ENCODE results near the gene BAZ2A. TPM values are rescaled to one million over a fixed set of nuclear protein-coding genes. Genes with fewer than 3 reads are reported as not detected.

The BAZ2A gene
- total RNA-seq, 1 donor from 2014 or later, result 37.9 TPM

DNA sequence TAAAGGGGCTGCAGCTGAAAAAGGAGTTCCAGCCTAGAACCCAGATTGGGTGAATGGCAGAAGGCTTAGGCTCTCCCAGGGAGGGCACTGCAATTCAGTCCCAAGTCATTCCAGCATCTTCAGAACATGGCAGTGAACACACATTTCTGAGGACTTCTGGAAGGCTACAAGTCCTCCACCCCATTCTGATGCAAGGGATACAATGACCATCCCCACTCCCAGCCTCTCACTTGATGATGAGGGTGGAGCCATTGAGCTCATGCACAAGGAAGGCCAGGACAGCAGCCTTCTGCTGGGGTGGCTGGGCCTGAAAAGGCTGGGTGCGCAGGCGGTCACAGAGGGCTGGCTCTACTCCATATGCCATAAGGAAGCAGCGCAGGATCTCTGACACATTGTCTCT is 25.8 kb downstream of the BAZ2A start:
- Histone ChIP-seq H3K27me3 (ENCODE audit: control insufficient read depth, insufficient read depth, low read length) (no peaks in the 10 kb centered on the region), H3K36me3 (ENCODE audit: control insufficient read depth, insufficient read depth, low read length) (peaks cover 1% of the 10 kb centered on the region), H3K4me3 (ENCODE audit: low read depth, low read length) (no peak overlapping the region)
- DNase-seq (ENCODE audit: low read depth), result no peak
- TF ChIP-seq, protein P1, sequence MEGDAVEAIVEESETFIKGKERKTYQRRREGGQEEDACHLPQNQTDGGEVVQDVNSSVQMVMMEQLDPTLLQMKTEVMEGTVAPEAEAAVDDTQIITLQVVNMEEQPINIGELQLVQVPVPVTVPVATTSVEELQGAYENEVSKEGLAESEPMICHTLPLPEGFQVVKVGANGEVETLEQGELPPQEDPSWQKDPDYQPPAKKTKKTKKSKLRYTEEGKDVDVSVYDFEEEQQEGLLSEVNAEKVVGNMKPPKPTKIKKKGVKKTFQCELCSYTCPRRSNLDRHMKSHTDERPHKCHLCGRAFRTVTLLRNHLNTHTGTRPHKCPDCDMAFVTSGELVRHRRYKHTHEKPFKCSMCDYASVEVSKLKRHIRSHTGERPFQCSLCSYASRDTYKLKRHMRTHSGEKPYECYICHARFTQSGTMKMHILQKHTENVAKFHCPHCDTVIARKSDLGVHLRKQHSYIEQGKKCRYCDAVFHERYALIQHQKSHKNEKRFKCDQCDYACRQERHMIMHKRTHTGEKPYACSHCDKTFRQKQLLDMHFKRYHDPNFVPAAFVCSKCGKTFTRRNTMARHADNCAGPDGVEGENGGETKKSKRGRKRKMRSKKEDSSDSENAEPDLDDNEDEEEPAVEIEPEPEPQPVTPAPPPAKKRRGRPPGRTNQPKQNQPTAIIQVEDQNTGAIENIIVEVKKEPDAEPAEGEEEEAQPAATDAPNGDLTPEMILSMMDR (IDR thresholded peaks at IDR 0.05; ENCODE audit: insufficient read depth, low read length, poor library complexity, severe bottlenecking), result no peak

DNA sequence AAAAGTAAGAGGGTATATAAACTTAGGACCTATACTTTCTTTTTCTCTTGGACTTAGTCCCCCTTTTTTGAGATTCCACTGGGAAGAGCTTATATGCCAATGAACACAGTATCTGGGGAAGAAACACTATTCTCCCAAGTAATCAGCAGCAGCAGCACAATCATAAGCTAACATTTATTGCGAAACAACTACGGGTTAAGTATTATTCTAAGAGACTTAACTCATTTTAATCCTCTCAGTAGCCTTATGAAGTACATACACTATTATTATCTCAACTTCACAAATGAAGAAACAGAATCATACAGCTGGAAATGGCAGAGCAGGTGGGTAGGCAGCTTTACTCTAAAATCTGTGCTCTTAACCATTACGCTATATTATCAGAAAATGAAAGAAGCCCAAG is 27.9 kb downstream of the BAZ2A start:
- no peak overlapping the region for H3K4me3 ChIP-seq (ENCODE audit: low read depth, low read length)

DNA sequence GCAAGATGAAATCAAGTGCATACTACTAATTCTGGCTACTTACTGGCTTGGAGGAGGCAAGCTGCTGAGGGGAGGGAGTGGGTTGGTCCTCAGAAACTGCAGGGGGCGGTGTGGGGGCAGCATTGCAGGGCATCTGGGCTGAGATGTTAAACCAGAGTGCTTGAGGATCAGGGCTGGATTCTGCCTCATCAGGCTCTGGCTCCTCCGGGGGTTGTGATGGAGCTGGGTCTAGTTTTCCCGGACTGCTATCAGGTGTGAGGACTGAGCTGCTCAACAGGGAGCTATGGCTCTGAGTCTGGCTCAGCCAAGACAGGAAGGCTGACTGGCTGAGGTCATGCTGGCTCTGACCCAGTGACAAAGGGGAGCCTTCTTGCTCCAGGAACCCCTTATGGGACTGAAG is 28.6 kb downstream of the BAZ2A start:
- Histone ChIP-seq H3K27me3 (ENCODE audit: control insufficient read depth, insufficient read depth, low read length) (no peaks in the 10 kb centered on the region), H3K4me3 (ENCODE audit: low read depth, low read length) (no peak overlapping the region), H3K36me3 (ENCODE audit: control insufficient read depth, insufficient read depth, low read length) (peaks cover 1% of the 10 kb centered on the region)
- TF ChIP-seq, protein P1 (IDR thresholded peaks at IDR 0.05; ENCODE audit: insufficient read depth, low read length, poor library complexity, severe bottlenecking), result peak; percentile 26
- DNase-seq (ENCODE audit: low read depth), result no peak

More for the DNA sequence above, 27.9 kb downstream of the BAZ2A start:
- no peak for DNase-seq (ENCODE audit: low read depth)
- peaks cover 1% of the 10 kb centered on the region for H3K36me3 ChIP-seq (ENCODE audit: control insufficient read depth, insufficient read depth, low read length)
- no peaks in the 10 kb centered on the region for H3K27me3 ChIP-seq (ENCODE audit: control insufficient read depth, insufficient read depth, low read length)
- TF ChIP-seq, protein P1 (IDR thresholded peaks at IDR 0.05; ENCODE audit: insufficient read depth, low read length, poor library complexity, severe bottlenecking), result no peak

DNA sequence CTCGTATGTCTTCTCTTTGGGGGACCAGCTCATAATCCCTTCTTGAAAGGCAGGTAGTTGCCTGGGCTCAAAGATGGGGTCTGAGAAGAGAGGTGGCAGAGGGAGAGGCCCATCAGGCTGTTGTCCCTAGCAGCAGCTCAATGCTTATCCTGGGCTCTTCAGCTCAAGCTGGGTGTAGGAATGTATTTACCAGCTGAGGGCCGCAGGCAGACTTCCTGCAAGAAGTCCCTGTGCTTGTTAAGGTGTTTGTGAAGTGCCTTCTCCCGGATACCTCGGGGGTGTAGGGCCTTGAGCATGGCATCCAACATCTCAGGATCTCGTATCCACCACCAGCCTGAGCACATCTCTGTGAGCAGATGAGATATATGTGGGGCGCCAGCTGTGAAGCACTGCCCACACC is 29.4 kb downstream of the BAZ2A start:
- TF ChIP-seq, protein P1 (IDR thresholded peaks at IDR 0.05; ENCODE audit: insufficient read depth, low read length, poor library complexity, severe bottlenecking), result no peak
- Histone ChIP-seq H3K4me3 (ENCODE audit: low read depth, low read length) (no peak overlapping the region), H3K27me3 (ENCODE audit: control insufficient read depth, insufficient read depth, low read length) (no peaks in the 10 kb centered on the region), H3K36me3 (ENCODE audit: control insufficient read depth, insufficient read depth, low read length) (peaks cover 1% of the 10 kb centered on the region)
- no peak for DNase-seq (ENCODE audit: low read depth)

DNA sequence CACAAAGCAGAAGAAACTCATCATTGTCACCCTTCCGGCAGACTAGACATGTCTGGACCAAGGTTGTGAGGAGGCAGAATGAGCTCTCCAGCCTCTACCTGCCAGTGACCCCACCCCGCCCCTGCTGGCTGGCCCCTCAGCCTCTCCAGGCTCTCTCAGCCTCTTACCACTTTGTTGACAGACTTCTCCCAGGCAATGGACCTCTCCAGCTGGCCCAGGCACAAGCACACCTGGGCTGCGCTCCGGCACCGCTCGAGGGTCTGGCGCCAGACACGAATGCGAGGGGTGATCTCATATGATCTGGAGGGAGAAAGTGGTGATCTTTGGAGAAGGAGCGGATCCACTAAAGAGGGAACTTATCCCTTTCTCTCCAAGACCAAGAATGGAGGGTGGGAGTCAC is 30.3 kb downstream of the BAZ2A start:
- no peaks in the 10 kb centered on the region for H3K36me3 ChIP-seq (ENCODE audit: control insufficient read depth, insufficient read depth, low read length)
- DNase-seq (ENCODE audit: low read depth), result no peak
- no peaks in the 10 kb centered on the region for H3K27me3 ChIP-seq (ENCODE audit: control insufficient read depth, insufficient read depth, low read length)
- H3K4me3 ChIP-seq (ENCODE audit: low read depth, low read length), result no peak overlapping the region
- TF ChIP-seq, protein P1 (IDR thresholded peaks at IDR 0.05; ENCODE audit: insufficient read depth, low read length, poor library complexity, severe bottlenecking), result no peak

DNA sequence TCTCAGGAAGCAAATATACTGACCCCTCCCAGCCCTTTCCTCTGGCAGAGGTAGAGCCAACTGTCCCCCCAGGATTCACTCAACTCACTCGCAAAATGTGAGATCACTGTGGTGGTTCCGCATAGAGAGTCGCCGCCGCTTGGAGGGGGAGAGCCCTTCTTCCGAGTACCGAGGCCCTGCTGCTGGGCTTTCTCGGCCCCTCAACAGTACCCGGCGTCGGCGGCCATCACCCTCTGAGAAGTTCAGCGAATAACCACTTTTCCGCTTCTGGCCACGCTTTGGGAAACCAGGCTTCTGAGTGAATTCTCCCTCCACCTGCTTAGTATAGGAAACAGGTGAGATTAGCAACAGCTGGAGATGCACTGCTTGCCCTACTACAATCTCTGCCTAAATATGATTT is 31.1 kb downstream of the BAZ2A start:
- TF ChIP-seq, protein P1 (IDR thresholded peaks at IDR 0.05; ENCODE audit: insufficient read depth, low read length, poor library complexity, severe bottlenecking), result no peak
- Histone ChIP-seq H3K4me3 (ENCODE audit: low read depth, low read length) (no peak overlapping the region), H3K36me3 (ENCODE audit: control insufficient read depth, insufficient read depth, low read length) (no peaks in the 10 kb centered on the region), H3K27me3 (ENCODE audit: control insufficient read depth, insufficient read depth, low read length) (no peaks in the 10 kb centered on the region)
- DNase-seq (ENCODE audit: low read depth), result no peak
